H4 (cell line): ENCODE results near the gene THYN1. TPM values are rescaled to one million over a fixed set of nuclear protein-coding genes. Genes with fewer than 3 reads are reported as not detected.
"Not testable (repeated sequence)": the region's sequence is repeated elsewhere in the genome, so short reads cannot be mapped to it uniquely, and the experiment has no call there.

Source experiments
- DNase-seq: peaks from one replicate; pipeline ENCODE4 v3.0.0-alpha.2; 2015; ENCODE audit warnings: low spot score
- total RNA-seq: library from RNA; depleted of rRNA; stranded (reverse); fragments of >200 nt; shearing (Covaris generic); gene quantifications from 2 replicates; pipeline ENCODE4 v1.2.3, GENCODE V29; 2014

THYN1 gene
- total RNA-seq, 1 experiment from 2014 or later, result 107 TPM

GRCh38 chr11:134275188-134275533 lies 22.0 kb upstream of the THYN1 start:
- DNase-seq, result no peak

- DNase-seq, result no peak
Observed at GRCh38 chr11:134273317-134273712, 20.2 kb upstream of the THYN1 start.

DNA sequence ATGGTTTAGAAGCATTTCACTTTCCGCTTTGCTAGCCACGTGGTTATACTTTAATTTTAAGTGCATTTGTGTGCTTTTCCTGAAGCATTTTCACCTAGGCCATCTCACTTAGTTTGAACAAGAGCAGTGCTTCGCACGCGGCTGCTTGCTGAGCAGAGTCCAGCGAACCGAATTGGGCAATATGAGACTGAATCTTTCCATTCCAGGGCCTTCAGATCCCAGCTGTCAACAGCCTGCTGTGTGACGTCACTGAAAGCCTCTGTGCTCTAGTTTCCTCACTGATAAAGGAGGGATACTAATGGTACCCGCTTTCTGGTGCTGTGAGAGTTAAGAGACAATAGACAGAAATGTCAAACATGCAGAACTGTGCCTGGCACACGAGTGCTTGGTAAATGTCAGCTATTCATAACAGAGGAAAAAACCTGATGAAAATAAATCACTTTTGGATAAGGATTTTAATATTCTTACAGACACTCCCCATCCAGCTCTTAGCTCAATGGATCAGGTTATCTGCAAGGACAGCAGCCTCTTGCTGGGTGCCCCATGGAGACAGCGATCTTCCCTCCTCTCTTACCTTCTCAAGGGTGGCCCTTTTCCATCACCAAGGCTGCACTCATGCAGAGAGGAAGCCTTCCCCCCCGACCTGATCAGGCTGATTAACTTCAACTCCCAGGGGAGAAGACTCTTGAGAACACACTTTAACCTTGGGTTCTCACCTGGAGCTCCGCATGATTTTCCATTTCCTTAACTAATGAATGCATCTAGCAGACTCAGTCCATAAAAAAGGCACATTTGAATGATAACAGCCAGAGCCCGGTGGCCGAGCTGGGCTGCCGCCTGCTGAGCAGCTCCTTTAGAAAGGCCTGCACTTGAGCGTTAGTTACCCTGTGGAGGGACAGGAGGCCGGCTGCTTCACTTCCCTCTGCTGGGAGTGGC lies 19.5 kb upstream of the THYN1 start:
- DNase-seq, result no peak

- no peak for DNase-seq
Observed at GRCh38 chr11:134271978-134272377, 18.8 kb upstream of the THYN1 start.

- peak; percentile 36 for DNase-seq
Observed at GRCh38 chr11:134270250-134270714, 17.1 kb upstream of the THYN1 start.

DNA sequence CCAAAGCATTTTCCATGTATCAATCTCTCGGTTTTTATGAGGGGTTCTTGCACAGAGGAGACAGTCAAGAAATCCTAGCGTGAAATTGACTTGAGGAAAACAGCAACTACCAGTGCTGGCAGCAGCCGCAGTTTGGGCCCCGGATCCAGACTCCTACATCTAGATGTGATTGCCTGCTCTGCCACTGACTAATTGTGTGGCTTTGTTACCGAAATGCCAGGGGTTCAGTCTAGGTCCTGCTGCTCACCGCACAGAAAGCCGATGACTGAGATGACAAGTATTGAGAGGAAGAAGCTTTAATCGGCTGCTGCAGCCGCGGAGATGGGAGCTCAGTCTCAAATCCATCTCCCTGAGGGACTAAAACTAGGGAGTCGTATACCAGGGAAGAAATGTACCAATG lies 14.8 kb upstream of the THYN1 start:
- DNase-seq, result no peak

DNA sequence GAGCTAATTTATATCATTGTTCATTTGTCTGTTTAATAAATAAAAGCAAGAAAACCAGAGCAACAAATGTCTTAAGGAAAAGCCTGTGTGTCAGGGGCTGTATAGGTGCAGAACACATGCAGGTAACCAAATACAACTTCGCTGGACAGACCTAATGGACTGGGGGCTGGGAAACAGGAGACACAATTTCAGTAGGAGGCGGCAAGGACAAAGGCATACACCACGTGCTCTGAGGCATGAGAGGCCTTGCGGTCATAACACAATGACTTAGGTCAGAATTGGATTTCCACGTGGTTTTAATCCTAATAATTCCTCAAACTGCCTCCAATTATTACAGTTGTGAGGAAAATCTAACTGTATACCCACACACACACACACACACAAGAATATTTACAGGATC lies 14.3 kb upstream of the THYN1 start:
- DNase-seq, result no peak

DNA sequence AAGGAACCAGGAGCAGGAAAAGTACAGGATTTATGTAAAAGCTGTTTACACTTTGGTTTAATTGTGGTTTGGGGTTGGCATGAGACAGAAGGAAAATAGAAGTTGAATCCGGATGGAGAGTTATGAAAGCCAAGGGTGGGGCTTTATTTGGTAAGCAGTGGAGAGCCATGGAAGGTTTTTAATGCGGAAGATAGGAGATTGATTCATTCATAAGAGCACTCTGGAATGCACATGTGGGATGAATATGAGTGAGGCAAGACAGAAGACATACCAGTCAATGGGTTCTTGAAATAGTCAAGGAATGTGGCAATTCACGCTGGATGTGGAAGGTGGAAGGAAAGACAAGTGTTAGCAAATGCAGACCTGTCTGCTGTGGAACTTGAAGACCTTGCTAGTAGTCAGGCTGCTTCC lies 13.7 kb upstream of the THYN1 start:
- DNase-seq, result peak; percentile 87

GRCh38 chr11:134266440-134266839 lies 13.3 kb upstream of the THYN1 start:
- peak; percentile 60 for DNase-seq

GRCh38 chr11:134264966-134265764 lies 12.0 kb upstream of the THYN1 start:
- no peak for DNase-seq

DNA sequence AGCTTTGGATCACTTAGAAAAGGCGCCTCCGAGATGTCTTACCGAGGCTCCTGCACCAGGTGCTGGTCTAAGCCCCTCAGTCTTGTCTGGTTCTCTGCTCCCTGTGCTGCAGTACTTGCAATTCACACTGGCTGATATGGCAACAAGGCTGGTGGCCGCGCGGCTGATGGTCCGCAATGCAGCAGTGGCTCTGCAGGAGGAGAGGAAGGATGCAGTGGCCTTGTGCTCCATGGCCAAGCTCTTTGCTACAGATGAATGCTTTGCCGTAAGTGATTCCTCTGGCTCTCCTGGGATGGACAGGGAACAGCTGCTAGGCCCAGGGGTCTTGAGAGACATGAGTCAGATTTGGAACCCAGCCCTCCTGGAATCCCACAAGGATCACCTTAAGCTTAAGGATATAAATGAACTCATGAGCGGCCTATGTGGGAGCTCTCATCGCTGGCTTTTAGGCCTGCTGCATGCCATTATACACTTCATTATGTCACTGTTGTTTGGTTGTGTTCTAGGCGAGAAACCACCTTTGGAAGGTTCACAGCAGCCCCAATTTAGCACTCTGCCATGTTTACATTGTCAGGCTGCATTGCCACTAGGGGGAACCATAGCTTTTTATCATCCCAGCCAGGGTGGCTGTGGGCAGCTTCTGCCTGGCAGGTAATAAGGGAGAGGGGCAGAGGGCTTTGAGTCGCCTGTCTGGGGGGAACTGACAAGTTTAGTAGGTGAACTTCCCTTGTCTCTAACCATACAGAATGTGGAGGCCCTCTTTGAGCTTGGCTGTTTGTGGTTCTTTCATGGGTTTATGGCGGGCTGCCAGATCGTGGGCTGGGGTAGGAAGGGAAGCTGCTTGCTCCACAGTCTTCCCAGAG lies 8.7 kb upstream of the THYN1 start:
- DNase-seq, result peak; percentile 27

DNA sequence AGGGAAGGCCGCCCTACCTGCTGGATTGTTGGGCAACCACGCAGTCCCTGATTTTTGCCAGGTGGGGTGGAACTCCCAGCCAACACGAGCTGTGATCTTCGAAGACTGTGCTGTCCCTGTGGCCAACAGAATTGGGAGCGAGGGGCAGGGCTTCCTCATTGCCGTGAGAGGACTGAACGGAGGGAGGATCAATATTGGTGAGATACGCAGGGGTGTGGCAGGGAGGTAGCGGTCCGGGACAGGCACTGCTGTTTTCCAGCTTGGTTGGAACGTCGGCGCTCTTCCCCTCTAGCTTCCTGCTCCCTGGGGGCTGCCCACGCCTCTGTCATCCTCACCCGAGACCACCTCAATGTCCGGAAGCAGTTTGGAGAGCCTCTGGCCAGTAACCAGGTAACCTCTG lies 7.8 kb upstream of the THYN1 start:
- DNase-seq, result no peak

DNA sequence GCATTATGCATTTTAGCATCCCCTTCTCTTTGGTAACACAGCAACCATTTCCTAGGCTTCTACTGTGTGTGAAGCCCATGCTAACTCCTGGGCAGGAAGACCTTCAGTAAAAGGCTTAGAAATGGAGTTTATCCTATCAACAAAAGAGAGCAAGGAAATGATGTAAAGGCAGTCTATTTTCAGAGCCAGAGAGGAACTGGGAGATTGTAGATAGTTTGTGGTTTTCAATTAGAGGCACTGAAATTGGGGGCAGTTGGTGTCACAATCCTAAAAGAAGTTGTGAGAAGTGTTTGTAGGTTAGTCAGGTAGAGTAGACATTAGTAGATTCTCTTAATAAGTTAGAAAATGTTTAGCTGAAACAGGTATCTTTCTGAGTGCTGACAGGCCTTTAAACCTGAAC lies 7.4 kb upstream of the THYN1 start:
- no peak for DNase-seq

GRCh38 chr11:134258577-134258976 lies 5.4 kb upstream of the THYN1 start:
- DNase-seq, result no peak

DNA sequence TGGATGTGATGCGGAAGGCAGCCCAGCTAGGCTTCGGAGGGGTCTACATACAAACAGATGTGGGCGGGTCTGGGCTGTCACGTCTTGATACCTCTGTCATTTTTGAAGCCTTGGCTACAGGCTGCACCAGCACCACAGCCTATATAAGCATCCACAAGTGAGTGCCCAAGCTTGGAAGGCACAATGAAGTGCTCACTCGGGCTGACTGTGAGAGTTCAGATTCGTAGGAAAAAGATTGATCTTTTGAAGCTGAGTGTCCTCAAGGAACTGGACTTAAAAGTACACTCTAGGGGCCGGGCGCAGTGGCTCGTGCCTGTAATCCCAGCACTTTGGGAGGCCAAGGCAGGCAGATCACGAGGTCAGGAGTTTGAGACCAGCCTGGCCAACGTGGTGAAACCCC lies 3.9 kb upstream of the THYN1 start:
- DNase-seq, result no peak

DNA sequence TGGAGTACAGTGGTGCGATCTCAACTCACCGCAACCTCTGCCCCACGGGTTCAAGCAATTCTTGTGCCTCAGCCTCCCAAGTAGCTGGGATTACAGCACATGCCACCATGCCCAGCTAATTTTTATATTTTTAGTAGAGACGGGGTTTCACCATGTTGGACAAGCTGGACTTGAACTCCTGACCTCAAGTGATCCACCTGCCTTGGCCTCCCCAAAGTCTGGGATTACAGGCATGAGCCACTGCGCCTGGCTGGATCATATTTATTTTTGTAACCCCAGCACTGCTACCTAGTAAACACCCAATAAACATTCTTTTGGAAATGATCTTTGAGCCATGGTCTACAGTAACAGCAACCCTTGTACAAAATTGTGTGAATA lies 2.0 kb upstream of the THYN1 start:
- DNase-seq, result not testable (repeated sequence)

DNA sequence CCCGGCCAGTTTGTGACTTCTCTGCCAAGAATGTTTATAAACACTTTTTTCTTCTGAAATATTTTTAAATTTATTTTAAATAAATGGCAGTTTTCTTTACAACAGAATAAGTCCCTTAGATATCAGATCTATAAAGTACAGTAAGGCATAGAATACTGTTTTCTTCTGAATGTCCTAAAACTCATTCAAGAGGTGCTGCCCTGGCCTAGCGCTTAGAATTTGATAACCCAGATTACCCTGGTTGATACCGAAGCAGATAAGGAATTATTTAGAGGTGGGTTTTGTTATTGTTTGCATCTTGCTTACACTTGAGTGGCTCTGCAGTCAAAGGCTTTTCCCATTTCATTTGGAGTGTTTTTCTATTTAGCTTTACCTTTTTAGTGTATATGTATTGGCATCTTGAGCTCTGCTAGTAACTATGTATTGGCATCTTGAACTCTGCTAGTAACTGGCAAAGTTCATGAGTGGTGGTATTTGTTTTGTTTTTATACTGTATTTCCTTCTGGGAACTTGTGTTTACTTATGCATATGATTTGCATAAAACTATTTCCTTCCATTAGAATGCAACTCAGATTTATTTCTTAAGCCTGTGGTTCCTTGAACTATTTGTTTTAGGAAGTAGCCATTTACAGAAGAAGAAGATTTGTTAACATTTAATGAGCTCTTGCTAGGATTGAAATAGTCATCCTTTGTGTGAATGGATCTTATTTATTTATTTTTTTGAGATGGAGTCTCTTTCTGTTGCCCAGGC lies 1.5 kb upstream of the THYN1 start:
- no peak for DNase-seq

GRCh38 chr11:134252346-134253187 lies 585 bp downstream of the THYN1 start:
- DNase-seq, result no peak

- no peak for DNase-seq
Observed at GRCh38 chr11:134250675-134251074, 2.5 kb downstream of the THYN1 start.

DNA sequence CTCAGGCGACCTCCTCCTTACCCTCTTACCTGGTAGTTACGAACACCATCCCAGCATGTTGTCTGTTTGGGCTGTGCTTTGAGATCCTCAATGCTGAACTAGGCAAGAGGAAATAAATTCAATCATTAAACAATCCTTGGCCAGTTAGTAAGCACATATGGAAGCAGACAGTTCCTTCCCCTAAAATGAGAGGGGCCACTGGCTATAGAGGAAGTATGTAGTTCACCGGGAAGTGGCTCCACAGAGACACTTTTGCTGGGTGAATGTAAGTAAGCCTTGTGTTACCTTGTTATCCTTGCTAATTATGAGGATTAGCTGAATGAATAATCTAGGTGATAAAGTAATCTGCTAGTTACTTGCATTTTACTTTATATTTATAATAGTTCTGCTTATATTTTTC lies 2.9 kb downstream of the THYN1 start:
- no peak for DNase-seq
